Peyer's patch (tissue), 4 donors: Measurements from ENCODE around the gene MYLK4. TPM values are rescaled to one million over a fixed set of nuclear protein-coding genes. Genes with fewer than 3 reads are reported as not detected.

Source experiments
- DNase-seq, 3 donors: peaks; one replicate each; pipeline ENCODE4 v3.0.0-alpha.2; 2017 to 2019
- H3K27ac ChIP-seq, 4 donors: fragments of 200-600 bp; sonication (generic); one replicate each; pipeline ENCODE4 v1.5.1; 2016 to 2019
- H3K27me3 ChIP-seq, 2 donors: fragments of 200-600 bp; sonication (generic); one replicate each; pipeline ENCODE4 v1.5.1; 2019
- H3K36me3 ChIP-seq, 3 donors: fragments of 200-600 bp; sonication (generic); one replicate each; pipeline ENCODE4 v1.5.1; 2016 to 2019
- H3K4me1 ChIP-seq, 4 donors: fragments of 200-600 bp; sonication (generic); one replicate each; pipeline ENCODE4 v1.5.1; 2016 to 2019
- H3K4me3 ChIP-seq, 4 donors: fragments of 200-600 bp; sonication (generic); 1 replicate in 3 of 4; 2 replicates in 1 of 4; pipeline ENCODE4 v1.5.1; 2016 to 2019; ENCODE audit warnings: mild to moderate bottlenecking in 1 of 4
- H3K9me3 ChIP-seq, 4 donors: fragments of 200-600 bp; sonication (generic); one replicate each; pipeline ENCODE4 v1.5.1; 2016 to 2019; ENCODE audit warnings: mild to moderate bottlenecking in 1 of 4
- CTCF ChIP-seq, 6 experiments: fragments of 450-650 bp in 4 of 6; fragments of 200-600 bp in 2 of 6; sonication (generic) in 1 of 6; IDR thresholded peaks; one replicate each; pipeline ENCODE4 v1.5.1; 2017 to 2019; ENCODE audit warnings: antibody characterized with exemption in 6 of 6, mild to moderate bottlenecking in 3 of 6, moderate library complexity in 1 of 6
- POLR2A ChIP-seq, 2 donors: fragments of 450-650 bp; IDR thresholded peaks; one replicate each; pipeline ENCODE4 v1.5.1; 2017; ENCODE audit warnings: antibody characterized with exemption in 2 of 2, mild to moderate bottlenecking in 2 of 2, moderate library complexity in 2 of 2
- total RNA-seq, 4 donors: library from RNA; depleted of rRNA; stranded (reverse); fragments of >200 nt; gene quantifications; one replicate each; pipeline ENCODE4 v1.1.0, GENCODE V29; 2016

MYLK4 gene
- total RNA-seq, 4 donors from 2014 or later = 0.35 to 2.4 (median 0.81) TPM

- no peak for DNase-seq
- no peak overlapping the region for H3K4me3 ChIP-seq
- peaks cover 0 to 3% (median 0%) of the 10 kb centered on the region in 4 donors for H3K9me3 ChIP-seq
- no peak overlapping the region for H3K27ac ChIP-seq
- no peaks in the 10 kb centered on the region for H3K4me1 ChIP-seq
- H3K27me3 ChIP-seq = no peaks in the 10 kb centered on the region
- TF ChIP-seq POLR2A (IDR thresholded peaks at IDR 0.05) (no peak), CTCF (IDR thresholded peaks at IDR 0.05) (no peak)
- no peaks in the 10 kb centered on the region for H3K36me3 ChIP-seq
Measured at GRCh38 chr6:2705256-2705655, 45.5 kb downstream of the MYLK4 start.

- Histone ChIP-seq H3K27ac (no peak overlapping the region), H3K27me3 (no peaks in the 10 kb centered on the region), H3K9me3 (no peaks in the 10 kb centered on the region), H3K4me1 (no peaks in the 10 kb centered on the region), H3K36me3 (no peaks in the 10 kb centered on the region), H3K4me3 (no peak overlapping the region)
- DNase-seq = no peak
- TF ChIP-seq CTCF (IDR thresholded peaks at IDR 0.05) (no peak), POLR2A (IDR thresholded peaks at IDR 0.05) (no peak)
Measured at GRCh38 chr6:2697291-2697690, 53.4 kb downstream of the MYLK4 start.

- no peaks in the 10 kb centered on the region for H3K9me3 ChIP-seq
- H3K27ac ChIP-seq = no peak overlapping the region
- peak in 4 of 6 experiments; percentile 18 to 57 (median 44) for TF ChIP-seq CTCF (IDR thresholded peaks at IDR 0.05)
- TF ChIP-seq POLR2A (IDR thresholded peaks at IDR 0.05) = no peak
- H3K4me1 ChIP-seq = no peaks in the 10 kb centered on the region
- H3K4me3 ChIP-seq = no peak overlapping the region
- no peak for DNase-seq
- no peaks in the 10 kb centered on the region for H3K27me3 ChIP-seq
- H3K36me3 ChIP-seq = no peaks in the 10 kb centered on the region
Measured at GRCh38 chr6:2695454-2696095, 55.1 kb downstream of the MYLK4 start.

- Histone ChIP-seq H3K36me3 (no peaks in the 10 kb centered on the region), H3K27ac (no peak overlapping the region), H3K4me3 (no peak overlapping the region), H3K27me3 (no peaks in the 10 kb centered on the region), H3K4me1 (no peaks in the 10 kb centered on the region), H3K9me3 (no peaks in the 10 kb centered on the region)
- TF ChIP-seq POLR2A (IDR thresholded peaks at IDR 0.05) (no peak), CTCF (IDR thresholded peaks at IDR 0.05) (no peak)
- DNase-seq = no peak
Measured at GRCh38 chr6:2693231-2693630, 57.5 kb downstream of the MYLK4 start.

- no peaks in the 10 kb centered on the region for H3K27me3 ChIP-seq
- no peaks in the 10 kb centered on the region for H3K4me1 ChIP-seq
- TF ChIP-seq POLR2A (IDR thresholded peaks at IDR 0.05) = no peak
- TF ChIP-seq CTCF (IDR thresholded peaks at IDR 0.05) = no peak
- no peak overlapping the region for H3K4me3 ChIP-seq
- DNase-seq = no peak
- no peaks in the 10 kb centered on the region for H3K9me3 ChIP-seq
- no peaks in the 10 kb centered on the region for H3K36me3 ChIP-seq
- no peak overlapping the region for H3K27ac ChIP-seq
Measured at GRCh38 chr6:2688401-2689064, 62.2 kb downstream of the MYLK4 start.
